Measurements from ENCODE around the gene TMEM245.

Gene TMEM245

GRCh38 chr9:109120204-109120789, 550 bp upstream of the TMEM245 start (continued):
- no peak for TF ChIP-seq ZNF121 (tag by site-specific recombination; IDR thresholded peaks at IDR 0.05)
- no peak for TF ChIP-seq MYNN (tag by site-specific recombination; IDR thresholded peaks at IDR 0.05; ENCODE audit: borderline replicate concordance)
- TF ChIP-seq KLF8 (tag by site-specific recombination; IDR thresholded peaks at IDR 0.05): no peak
- no peak for TF ChIP-seq HIC1 (tag by site-specific recombination; IDR thresholded peaks at IDR 0.05)
- no peak for TF ChIP-seq ZSCAN4 (tag by site-specific recombination; IDR thresholded peaks at IDR 0.05)
- no peak for TF ChIP-seq ZSCAN16 (tag by site-specific recombination; IDR thresholded peaks at IDR 0.05)
- no peak for TF ChIP-seq HOXC10 (CRISPR knock-in tag; IDR thresholded peaks at IDR 0.05)
- no peak for TF ChIP-seq ZNF580 (tag by site-specific recombination; IDR thresholded peaks at IDR 0.05)
- TF ChIP-seq ZNF18 (tag by site-specific recombination; IDR thresholded peaks at IDR 0.05): no peak
- no peak for TF ChIP-seq ZFP37 (tag by site-specific recombination; IDR thresholded peaks at IDR 0.05)
- TF ChIP-seq ZNF585B (tag by site-specific recombination; IDR thresholded peaks at IDR 0.05): no peak
- no peak for TF ChIP-seq ZNF654 (tag by site-specific recombination; IDR thresholded peaks at IDR 0.05; ENCODE audit: low read depth)
- peak; percentile 51 for TF ChIP-seq ZNF335 (tag by site-specific recombination; conservative IDR thresholded peaks at IDR 0.05)
- no peak for TF ChIP-seq ZNF10 (tag by site-specific recombination; IDR thresholded peaks at IDR 0.05)
- TF ChIP-seq ZNF571 (tag by site-specific recombination; IDR thresholded peaks at IDR 0.05): no peak
- peak; percentile 20; the same call in 1 of the 2 replicates for TF ChIP-seq ZNF660 (tag by site-specific recombination; IDR thresholded peaks at IDR 0.05)
- 0 out of 2 replicates have a peak, but pooled peaks have one; percentile 9 for TF ChIP-seq ZNF629 (tag by site-specific recombination; IDR thresholded peaks at IDR 0.05)
- TF ChIP-seq ZFP69B (tag by site-specific recombination; IDR thresholded peaks at IDR 0.05): no peak
- 0 out of 2 replicates have a peak, but pooled peaks have one; percentile 10 for TF ChIP-seq ZNF24 (tag by site-specific recombination; IDR thresholded peaks at IDR 0.05)
- TF ChIP-seq ZBTB1 (tag by site-specific recombination; IDR thresholded peaks at IDR 0.05): no peak
- TF ChIP-seq BCL11B (tag by site-specific recombination; IDR thresholded peaks at IDR 0.05; ENCODE audit: low read depth): no peak
- TF ChIP-seq ZBTB44 (tag by site-specific recombination; IDR thresholded peaks at IDR 0.05): no peak
- no peak for TF ChIP-seq SP2 (tag by site-specific recombination; IDR thresholded peaks at IDR 0.05)
- TF ChIP-seq ZNF558 (tag by site-specific recombination; IDR thresholded peaks at IDR 0.05): no peak
- no peak for TF ChIP-seq PRDM6 (tag by site-specific recombination; IDR thresholded peaks at IDR 0.05)
- TF ChIP-seq TSHZ1 (tag by site-specific recombination; IDR thresholded peaks at IDR 0.05; ENCODE audit: borderline replicate concordance): no peak
- TF ChIP-seq ZNF354C (tag by site-specific recombination; IDR thresholded peaks at IDR 0.05; ENCODE audit: borderline replicate concordance, low read depth): no peak
